GM21367 (cell line): ENCODE data around the gene SLC11A2.
"Not testable (repeated sequence)": the region's sequence is repeated elsewhere in the genome, so short reads cannot be mapped to it uniquely, and the experiment has no call there.

Source experiments
- ATAC-seq: cut with Tn5 transposase; IDR thresholded peaks from one replicate; pipeline ENCODE4 v1.9.1; 2021; ENCODE audit not compliant: unreplicated experiment

Gene SLC11A2

GRCh38 chr12:51027342-51027835, 1.2 kb upstream of the SLC11A2 start:
- ATAC-seq, result no peak

GRCh38 chr12:51025338-51025835, 797 bp downstream of the SLC11A2 start:
- ATAC-seq, result no peak

- no peak for ATAC-seq
Observed at GRCh38 chr12:51023625-51024382, 2.4 kb downstream of the SLC11A2 start.

- no peak for ATAC-seq
Observed at GRCh38 chr12:51021694-51022093, 4.5 kb downstream of the SLC11A2 start.

GRCh38 chr12:51020448-51021182, 5.6 kb downstream of the SLC11A2 start:
- ATAC-seq, result no peak

- no peak for ATAC-seq
Observed at GRCh38 chr12:51019927-51020326, 6.3 kb downstream of the SLC11A2 start.

GRCh38 chr12:51018956-51019355, 7.2 kb downstream of the SLC11A2 start:
- no peak for ATAC-seq

GRCh38 chr12:51017452-51017851, 8.7 kb downstream of the SLC11A2 start:
- ATAC-seq, result no peak

- not testable (repeated sequence) for ATAC-seq
Observed at GRCh38 chr12:51014467-51014866, 11.7 kb downstream of the SLC11A2 start.

- no peak for ATAC-seq
Observed at GRCh38 chr12:51013441-51013840, 12.7 kb downstream of the SLC11A2 start.

GRCh38 chr12:51012570-51013236, 13.5 kb downstream of the SLC11A2 start:
- no peak for ATAC-seq

GRCh38 chr12:51011955-51012354, 14.2 kb downstream of the SLC11A2 start:
- ATAC-seq, result no peak

GRCh38 chr12:51009056-51009440, 17.1 kb downstream of the SLC11A2 start:
- ATAC-seq, result no peak

- ATAC-seq, result no peak
Observed at GRCh38 chr12:51008329-51009055, 17.7 kb downstream of the SLC11A2 start.

GRCh38 chr12:51005671-51006070, 20.5 kb downstream of the SLC11A2 start:
- ATAC-seq, result no peak

- no peak for ATAC-seq
Observed at GRCh38 chr12:51005030-51005429, 21.2 kb downstream of the SLC11A2 start.

GRCh38 chr12:51004504-51004903, 21.7 kb downstream of the SLC11A2 start:
- no peak for ATAC-seq

GRCh38 chr12:51001799-51002198, 24.4 kb downstream of the SLC11A2 start:
- no peak for ATAC-seq

- ATAC-seq, result no peak
Observed at GRCh38 chr12:51000245-51000644, 25.9 kb downstream of the SLC11A2 start.

GRCh38 chr12:50999093-50999492, 27.1 kb downstream of the SLC11A2 start:
- no peak for ATAC-seq

- ATAC-seq, result no peak
Observed at GRCh38 chr12:50992819-50993218, 33.4 kb downstream of the SLC11A2 start.
